ENCODE data around the gene MINK1.
A peak's percentile ranks its signal among the peaks of the same experiment; 100 is the strongest.

The MINK1 gene

DNA sequence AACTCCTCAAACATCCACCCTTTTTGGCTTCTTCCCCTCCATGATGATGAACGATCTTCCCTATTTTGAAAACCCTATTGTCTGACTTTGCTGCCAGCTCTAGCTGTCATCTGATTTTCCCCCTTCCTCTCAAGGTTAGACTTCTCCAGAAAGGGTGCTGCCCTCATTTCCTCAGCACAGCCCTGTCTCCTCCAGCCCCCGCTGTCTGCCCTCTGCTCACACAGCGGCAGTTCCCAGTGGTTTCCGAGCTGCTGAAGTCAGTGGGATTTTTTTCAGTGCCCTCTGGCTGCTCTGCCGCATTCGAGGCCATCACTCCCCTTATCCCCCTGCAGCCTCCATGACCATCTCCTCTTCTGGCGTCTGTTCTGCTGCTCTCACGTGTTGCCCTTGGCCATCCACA is 39.6 kb downstream of the MINK1 start:
- DNase-seq: no peak

DNA sequence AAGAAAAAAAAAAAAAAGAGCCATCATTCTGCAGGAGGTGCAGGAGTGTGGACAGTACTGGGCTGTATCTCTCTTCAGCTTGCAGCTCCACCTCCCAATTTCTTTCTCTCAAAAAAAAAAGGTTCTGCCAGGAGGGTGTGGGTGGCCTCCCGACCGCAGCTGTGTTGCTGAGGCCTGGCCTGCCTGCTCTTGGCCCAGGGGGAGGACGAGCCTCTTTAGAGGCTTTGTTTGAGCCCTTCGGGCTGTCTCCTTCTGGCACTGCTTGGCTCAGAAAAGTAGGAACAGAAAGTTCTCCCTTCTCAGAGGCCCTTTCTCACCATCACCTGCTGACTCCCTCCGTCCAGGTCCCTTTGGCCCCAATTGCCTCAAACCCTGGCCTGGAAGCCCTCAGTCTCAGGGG is 43.9 kb downstream of the MINK1 start:
- DNase-seq: no peak

DNA sequence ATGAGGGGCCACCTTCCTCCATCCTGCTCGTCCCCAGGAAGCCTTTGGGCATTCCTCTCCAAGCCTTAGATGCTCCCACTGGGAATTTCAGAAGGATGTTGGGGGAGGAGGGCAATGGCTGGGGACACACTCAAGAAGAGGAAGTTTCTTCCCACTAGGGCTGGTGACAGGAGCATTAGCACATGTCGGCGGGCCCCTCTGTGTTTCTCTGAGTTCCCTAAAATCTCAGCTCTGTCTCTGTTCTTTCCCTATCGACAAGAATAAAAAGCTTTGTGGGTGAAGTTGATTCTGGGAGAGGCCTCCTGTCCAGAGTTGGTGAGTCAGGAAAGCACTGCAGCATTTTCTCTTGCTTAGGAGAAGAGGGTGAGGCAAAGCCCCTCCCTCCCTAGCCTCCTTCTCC is 46.5 kb downstream of the MINK1 start:
- DNase-seq: no peak

DNA sequence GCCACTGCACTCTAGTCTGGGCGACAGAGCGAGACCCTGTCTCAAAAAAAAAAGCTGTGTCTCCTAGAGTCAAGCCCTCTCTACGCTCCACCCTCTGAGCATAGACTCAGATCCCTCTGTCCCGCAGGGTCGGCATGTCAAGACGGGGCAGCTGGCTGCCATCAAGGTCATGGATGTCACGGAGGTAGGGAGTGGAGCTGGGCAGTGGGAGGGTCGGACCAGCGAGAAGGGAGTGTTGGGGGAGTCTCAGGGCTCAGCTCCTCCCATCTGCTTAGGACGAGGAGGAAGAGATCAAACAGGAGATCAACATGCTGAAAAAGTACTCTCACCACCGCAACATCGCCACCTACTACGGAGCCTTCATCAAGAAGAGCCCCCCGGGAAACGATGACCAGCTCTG is 47.7 kb downstream of the MINK1 start:
- no peak for DNase-seq

DNA sequence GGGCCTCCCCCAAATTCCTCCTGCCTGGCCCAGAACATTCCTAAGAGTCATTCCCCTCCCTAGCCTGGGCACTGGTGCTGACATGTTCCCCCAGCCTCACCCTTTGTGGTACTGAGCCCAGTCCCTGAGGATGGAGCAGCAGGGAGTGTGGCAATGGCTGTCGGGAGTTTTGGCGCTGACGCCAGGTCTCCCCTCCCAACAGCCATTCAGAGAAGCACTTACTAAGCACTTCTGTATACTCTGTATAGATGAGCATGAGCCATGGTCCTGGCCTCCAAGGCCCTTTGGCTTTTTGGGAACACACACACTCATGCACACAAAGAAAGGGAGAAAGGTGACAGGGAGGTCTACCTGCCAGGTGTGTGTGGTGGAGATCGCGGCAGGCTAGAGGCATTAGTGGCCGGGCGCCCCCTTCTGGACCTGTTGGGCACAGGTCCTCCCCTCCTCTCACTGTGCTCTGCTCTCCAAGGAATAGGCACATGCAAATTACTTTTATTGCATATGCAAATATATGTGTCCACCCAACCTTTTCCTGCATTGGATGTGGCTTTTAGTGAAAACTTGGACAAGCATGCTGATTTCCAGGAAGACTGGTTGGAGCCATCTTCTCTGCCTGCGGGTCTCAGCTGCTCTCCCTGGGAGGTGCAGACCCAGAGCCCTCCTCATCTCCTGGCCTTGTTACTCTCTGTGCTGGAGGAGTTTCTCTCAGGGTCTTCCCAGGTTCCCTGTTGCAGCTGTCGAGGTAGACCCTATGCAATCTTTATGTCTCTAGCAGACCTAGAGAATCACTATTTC is 48.8 kb downstream of the MINK1 start:
- peak; percentile 58 for DNase-seq

DNA sequence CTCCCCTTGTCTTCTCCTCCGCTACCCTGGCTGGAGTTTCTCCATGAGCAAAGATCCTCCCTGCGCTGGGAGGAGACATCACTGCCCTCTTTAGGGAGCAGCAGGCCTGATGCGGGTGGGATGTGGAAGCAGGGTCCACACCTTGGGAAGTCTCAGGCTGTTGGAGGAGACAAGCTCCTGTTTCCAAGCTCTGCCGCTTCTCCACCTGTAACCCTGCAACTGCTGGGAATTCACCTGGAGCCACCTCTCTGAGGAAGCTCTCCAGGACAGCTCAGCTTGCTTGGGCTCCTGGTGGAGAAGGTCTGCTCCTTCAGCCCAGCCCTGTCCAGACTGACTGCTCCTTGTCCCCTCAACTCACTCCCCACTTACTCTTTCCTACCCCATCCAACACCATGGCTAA is 51.3 kb downstream of the MINK1 start:
- DNase-seq: no peak

DNA sequence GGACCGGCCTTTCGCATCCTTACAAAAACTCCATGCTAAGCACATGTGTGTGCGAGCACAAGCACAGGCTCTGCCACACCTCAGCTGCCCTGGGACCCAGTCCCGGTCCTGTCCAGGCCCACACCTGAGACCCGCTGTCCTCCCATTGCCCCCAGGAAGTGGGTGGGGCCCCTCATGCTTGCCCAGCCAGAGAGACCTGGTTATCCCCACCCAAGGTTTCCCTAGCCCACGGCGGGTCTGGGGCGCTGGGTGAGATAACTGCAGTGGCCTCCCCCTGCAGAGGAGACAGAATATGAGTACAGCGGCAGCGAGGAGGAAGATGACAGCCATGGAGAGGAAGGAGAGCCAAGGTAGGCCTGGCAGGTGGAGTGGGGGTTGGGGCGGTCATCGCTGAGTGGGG is 53.7 kb downstream of the MINK1 start:
- DNase-seq: no peak

DNA sequence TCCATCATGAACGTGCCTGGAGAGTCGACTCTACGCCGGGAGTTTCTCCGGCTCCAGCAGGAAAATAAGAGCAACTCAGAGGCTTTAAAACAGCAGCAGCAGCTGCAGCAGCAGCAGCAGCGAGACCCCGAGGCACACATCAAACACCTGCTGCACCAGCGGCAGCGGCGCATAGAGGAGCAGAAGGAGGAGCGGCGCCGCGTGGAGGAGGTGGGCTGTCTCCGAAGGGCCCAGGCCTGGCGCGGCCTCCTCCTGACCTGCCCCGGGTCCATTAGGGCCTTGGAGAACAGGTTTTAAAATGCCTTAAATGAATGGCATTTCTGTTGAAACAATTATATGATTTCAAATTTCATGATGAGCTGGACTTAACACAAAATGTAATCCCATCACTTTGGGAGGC is 54.4 kb downstream of the MINK1 start:
- no peak for DNase-seq

DNA sequence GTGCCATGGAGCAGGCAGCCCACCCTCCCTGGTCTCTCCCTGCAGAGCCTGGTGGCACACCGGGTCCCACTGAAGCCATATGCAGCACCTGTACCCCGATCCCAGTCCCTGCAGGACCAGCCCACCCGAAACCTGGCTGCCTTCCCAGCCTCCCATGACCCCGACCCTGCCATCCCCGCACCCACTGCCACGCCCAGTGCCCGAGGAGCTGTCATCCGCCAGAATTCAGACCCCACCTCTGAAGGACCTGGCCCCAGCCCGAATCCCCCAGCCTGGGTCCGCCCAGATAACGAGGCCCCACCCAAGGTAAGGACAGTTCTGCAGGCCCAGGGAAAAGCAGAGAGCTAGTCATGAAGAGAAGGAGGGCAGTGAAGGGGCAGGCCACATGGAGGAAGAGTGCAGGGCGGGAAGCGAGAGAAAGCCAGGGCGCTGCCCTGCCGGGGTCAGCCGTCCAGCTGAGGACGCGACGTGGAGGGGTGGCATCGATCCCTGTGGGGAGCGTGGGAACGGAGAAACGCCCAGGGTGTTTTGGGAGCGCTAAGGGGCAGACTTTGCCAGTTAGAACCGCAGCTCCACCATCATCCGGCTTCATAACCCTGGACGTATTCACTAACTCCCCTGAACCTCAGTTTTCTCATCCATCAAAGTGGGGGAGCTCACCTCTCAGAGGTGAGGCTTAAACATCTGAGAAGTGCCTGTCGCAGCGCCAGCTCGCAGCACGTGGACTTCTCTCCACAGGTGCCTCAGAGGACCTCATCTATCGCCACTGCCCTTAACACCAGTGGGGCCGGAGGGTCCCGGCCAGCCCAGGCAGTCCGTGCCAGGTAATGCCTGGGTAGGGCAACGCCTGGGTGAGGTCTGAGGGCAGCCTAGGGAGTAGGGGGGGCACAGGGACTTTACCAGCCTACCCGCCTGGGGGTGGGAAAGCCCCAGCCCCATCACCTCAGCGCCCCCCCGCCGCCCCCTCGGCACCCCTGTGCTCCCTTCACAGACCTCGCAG is 58.6 kb downstream of the MINK1 start:
- DNase-seq: no peak

DNA sequence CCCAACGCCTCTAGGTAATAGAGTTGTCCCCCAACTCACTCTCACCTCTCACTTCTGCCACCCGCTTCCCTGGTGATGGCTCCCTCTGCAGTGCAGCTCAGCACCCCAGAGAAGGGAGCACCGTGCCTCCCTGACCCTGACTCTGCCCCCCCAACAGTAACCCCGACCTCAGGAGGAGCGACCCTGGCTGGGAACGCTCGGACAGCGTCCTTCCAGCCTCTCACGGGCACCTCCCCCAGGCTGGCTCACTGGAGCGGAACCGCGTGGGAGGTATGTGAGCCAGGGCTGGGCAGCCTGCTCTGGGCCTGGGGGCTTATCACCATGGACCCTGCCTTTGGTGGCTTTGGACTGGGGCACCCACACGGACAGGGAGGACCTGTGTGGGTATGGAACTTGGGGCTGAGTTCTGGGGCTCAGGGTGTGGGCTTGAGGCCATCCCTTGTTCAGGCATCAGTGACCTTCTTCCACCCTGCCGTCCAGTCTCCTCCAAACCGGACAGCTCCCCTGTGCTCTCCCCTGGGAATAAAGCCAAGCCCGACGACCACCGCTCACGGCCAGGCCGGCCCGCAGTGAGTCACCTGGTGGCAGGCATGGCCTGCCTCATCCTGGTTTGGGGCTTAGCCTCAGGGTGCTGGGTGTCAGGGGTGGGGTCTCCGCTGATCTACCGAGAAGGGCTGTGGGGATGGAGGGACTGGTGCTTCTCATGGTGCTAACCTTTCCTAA is 59.5 kb downstream of the MINK1 start:
- DNase-seq: peak; percentile 55

DNA sequence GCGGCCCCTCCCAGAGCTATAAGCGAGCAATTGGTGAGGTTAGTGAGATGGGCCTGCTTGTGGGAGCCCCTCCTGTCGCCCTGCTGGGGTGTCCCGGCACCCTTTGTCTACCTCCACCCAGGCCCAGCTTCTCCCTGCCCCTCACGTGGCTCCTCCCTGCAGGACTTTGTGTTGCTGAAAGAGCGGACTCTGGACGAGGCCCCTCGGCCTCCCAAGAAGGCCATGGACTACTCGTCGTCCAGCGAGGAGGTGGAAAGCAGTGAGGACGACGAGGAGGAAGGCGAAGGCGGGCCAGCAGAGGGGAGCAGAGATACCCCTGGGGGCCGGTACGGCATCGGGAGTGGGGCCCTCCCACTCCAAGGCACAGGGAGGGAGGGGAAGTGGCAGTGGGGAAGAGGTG is 60.1 kb downstream of the MINK1 start:
- no peak for DNase-seq

DNA sequence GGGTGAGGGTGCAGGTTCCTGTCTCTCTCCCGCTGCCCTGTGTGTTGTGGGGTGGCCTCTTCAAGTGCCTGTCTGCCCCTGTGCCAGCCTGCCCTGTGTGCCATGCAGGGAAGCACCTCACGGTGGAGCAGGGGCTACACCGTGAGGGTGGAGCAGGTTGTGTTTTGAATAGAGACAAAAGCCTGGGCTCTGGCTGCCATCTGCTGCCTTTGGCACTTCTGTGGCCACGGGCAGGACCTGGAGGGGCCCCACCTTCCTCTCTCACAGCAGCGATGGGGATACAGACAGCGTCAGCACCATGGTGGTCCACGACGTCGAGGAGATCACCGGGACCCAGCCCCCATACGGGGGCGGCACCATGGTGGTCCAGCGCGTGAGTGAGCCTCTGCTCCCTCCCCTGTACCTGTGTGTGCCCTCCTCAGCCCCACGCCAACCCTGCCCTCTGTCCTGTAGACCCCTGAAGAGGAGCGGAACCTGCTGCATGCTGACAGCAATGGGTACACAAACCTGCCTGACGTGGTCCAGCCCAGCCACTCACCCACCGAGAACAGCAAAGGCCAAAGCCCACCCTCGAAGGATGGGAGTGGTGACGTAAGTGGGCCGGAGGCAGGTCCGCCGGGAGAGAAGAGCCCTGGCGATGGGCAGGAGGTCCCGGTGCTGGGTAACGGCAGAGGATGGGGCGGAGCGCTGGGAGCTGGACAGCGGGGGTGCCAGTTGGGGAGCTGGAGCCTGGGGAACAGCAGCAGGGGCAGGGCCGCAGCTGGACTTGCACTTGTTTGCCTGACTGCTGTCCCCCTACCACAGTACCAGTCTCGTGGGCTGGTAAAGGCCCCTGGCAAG is 60.8 kb downstream of the MINK1 start:
- DNase-seq: no peak

DNA sequence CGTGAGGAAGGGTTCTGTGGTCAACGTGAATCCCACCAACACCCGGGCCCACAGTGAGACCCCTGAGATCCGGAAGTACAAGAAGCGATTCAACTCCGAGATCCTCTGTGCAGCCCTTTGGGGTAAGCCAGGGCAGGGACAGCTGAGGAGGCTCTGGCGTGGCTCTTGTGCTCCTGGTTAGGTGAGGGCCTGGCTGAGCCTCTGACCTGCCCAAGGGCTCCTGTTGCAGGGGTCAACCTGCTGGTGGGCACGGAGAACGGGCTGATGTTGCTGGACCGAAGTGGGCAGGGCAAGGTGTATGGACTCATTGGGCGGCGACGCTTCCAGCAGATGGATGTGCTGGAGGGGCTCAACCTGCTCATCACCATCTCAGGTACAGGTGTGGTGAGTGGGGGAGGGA is 62.0 kb downstream of the MINK1 start:
- no peak for DNase-seq

DNA sequence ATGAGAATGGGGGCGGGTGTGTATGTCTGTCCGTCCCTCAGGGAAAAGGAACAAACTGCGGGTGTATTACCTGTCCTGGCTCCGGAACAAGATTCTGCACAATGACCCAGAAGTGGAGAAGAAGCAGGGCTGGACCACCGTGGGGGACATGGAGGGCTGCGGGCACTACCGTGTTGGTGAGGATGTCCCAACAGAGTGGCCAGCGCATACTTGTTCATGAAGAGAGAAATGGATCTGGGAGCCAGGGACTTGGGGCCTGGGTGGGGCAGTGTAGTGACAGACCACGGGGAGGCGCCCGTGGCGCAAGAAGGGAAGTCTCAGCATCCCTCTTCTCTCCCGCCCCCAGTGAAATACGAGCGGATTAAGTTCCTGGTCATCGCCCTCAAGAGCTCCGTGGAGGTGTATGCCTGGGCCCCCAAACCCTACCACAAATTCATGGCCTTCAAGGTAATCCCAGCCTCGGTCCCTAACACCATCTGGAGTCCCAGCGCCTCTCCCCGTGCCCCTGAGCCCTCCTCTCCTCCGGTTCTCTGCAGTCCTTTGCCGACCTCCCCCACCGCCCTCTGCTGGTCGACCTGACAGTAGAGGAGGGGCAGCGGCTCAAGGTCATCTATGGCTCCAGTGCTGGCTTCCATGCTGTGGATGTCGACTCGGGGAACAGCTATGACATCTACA is 62.7 kb downstream of the MINK1 start:
- no peak for DNase-seq

DNA sequence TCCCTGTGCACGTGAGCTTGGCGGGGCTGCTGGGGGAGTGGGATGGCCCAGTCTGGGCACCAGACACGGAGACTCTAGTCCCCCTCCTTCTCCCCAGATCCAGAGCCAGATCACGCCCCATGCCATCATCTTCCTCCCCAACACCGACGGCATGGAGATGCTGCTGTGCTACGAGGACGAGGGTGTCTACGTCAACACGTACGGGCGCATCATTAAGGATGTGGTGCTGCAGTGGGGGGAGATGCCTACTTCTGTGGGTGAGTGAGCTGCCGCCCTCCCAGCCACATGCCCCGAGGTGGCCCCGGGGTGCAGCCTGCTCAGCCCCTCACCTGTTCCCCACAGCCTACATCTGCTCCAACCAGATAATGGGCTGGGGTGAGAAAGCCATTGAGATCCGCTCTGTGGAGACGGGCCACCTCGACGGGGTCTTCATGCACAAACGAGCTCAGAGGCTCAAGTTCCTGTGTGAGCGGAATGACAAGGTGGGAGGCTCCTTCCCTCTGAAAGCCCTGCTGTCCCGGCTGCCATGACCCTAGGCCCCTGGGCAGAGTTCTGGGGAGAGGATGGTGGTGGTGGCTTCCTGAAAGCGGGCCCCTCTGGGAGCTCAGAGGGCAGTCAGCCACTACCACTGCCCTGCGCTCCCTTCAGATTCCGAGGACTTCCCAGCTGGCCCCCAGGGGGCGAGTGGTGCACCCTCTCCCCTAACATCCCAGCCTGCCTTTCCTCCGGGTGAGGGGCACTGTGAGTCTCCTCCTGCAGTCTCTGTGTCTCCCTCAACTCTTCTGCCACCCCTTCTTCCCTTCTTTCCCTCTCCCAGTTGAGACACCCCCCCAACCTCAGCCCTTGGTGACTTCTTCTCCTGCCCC is 63.4 kb downstream of the MINK1 start:
- no peak for DNase-seq

DNA sequence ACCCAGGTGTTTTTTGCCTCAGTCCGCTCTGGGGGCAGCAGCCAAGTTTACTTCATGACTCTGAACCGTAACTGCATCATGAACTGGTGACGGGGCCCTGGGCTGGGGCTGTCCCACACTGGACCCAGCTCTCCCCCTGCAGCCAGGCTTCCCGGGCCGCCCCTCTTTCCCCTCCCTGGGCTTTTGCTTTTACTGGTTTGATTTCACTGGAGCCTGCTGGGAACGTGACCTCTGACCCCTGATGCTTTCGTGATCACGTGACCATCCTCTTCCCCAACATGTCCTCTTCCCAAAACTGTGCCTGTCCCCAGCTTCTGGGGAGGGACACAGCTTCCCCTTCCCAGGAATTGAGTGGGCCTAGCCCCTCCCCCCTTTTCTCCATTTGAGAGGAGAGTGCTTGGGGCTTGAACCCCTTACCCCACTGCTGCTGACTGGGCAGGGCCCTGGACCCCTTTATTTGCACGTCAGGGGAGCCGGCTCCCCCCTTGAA is 64.1 kb downstream of the MINK1 start:
- DNase-seq: no peak

DNA sequence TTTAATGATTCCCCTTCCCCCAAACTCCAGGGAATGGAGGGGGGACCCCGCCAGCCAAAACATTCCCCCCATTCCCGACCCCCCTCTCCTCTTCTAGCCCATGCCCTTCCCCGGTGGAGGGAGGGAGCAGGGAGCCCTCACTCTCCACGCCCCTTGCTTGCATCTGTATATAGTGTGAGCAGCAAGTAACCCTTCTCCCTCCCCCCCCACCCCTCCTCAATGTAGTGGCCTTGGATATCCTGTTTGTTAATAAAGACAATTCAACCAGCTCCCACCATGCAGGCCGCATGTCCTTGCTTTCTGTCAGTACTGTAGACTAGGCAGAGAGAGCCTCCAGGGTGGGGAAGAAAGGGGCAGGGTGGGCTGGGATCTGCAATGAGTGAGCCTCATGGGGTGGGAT is 64.6 kb downstream of the MINK1 start:
- no peak for DNase-seq

DNA sequence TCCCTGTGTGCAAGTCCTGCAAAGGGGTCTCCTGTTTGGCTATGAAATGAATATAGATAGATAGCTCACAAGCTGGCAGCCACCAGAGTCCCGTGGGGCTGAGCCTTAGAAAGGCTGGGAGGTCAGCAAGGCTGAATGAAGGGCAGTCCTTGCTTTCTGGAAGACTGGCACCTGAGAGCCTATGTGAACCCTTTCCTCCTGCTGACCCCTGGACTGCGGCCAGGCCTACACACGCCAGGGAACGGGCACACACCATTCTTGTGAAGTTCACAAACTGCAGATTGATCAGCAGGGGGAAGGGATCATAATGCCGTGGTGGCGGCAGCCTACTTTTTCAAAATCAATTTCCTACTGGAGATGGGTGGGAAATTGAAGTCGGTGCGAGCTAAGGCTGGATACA is 65.2 kb downstream of the MINK1 start:
- DNase-seq: no peak

DNA sequence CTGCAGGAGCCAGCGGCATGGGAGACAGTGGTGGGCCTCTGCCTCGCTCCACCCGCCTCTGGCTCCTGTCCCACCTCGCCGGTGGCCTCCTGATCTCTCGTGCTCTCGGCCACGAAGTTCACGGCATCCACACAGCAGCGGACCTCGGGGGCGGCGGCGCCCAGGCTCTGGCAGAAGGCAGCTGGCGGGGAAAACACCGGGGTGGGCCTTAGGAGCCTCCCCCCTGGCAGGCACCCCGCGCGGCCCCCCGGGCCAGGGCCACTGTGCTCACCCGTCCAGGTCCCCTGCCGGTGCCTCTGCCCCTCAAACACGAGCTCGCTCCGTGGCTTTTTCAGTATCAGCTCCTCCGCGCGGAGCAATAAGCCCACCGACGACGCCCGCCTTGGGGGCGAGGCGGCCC is 65.8 kb downstream of the MINK1 start:
- no peak for DNase-seq
